Left lobe of liver (tissue), 2 donors: ENCODE measurements around the gene CFAP20DC. TPM values are rescaled to one million over a fixed set of nuclear protein-coding genes. Genes with fewer than 3 reads are reported as not detected.
"Not testable (repeated sequence)": the region's sequence is repeated elsewhere in the genome, so short reads cannot be mapped to it uniquely, and the experiment has no call there.

Experiments used
- ATAC-seq: fragments of 200-7000 bp; cut with Tn5 transposase; one replicate; pipeline ENCODE4 v1.9.1; 2020; ENCODE audit warnings: mild to moderate bottlenecking, moderate library complexity
- DNase-seq: peaks from one replicate; pipeline ENCODE4 v3.0.0-alpha.2; 2020; ENCODE audit warnings: low spot score
- total RNA-seq: library from RNA; stranded (reverse); gene quantifications from one replicate; pipeline ENCODE4 v1.2.1, GENCODE V29; 2021
- donor health status: DM: no; HTN: no; CAD: no; lungs with moderate emphysema.
- donor health status: DM: no; HTN: yes; CAD: no.

CFAP20DC gene
- total RNA-seq, 1 donor from 2014 or later = 1.2 TPM

DNA sequence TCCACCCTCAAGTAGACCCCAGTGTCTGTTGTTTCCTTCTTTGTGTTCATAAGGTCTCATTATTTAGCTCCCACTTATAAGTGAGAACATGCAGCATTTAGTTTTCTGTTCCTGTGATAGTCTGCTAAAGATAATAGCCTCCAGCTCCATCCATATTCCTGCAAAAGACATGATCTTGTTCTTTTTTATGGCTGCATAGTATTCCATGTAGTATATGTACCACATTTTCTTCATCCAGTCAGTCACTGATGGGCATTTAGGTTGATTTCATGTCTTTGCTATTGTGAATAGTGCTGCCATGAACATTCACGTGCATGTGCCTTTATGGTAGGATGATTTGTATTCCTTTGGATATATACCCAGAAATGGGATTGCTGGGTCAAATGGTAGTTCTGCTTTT lies 82.0 kb downstream of the CFAP20DC start:
- not testable (repeated sequence) for ATAC-seq, DNase-seq

GRCh38 chr3:58965865-58966264 lies 84.0 kb downstream of the CFAP20DC start:
- ATAC-seq (no peak), DNase-seq (no peak)

GRCh38 chr3:58963928-58964503 lies 85.8 kb downstream of the CFAP20DC start:
- DNase-seq = no peak
- ATAC-seq = no peak

GRCh38 chr3:58962816-58963215 lies 87.0 kb downstream of the CFAP20DC start:
- no peak for ATAC-seq
- no peak for DNase-seq

DNA sequence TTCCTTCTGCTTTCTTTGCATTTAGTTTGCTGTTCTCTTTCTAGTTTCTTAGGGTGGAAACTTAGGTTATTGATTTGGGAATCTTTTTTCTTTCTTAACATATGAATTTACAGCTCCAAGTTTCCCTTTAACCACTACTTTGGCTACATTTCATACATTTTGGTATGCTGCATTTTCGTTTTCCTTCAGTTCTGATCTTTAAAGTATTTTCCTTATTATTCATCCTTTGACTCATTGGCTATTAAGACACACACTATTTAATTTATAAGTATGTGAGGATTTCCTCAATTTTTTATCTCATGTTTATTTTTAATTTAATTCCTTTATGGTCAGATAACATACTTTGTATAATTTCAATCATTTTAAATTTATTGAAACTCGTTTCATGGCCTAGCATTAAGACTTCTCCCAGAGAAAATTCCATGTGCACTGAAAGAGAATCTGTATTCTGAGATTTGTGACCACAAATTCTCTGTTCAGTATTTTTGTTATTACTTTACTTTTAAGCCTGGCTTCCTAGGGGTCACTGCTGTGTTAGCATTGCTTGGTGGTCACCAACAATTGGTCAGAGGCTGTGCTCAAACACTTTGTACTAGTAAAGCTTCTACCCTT lies 87.7 kb downstream of the CFAP20DC start:
- DNase-seq (no peak), ATAC-seq (no peak)

DNA sequence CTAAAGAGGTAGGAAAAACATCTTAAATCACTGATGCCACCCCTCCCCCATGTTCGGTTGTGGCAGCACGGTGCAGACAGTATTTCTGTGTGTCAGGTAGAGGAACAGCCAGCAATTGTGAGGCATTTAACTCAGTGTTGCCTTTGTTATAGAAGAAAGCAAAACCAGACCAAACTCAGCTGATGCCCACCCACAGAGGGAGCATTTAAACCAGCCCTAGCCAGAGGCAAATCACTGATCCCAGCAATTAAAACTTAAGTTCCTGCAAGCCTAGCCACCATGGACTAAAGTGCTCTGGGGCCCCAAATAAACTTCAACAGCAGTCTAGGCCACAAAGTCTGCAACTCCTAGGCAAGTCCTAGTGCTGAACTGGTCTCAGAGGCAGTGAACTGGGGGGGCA lies 94.5 kb downstream of the CFAP20DC start:
- no peak for DNase-seq
- ATAC-seq = no peak

GRCh38 chr3:58953288-58953687 lies 96.5 kb downstream of the CFAP20DC start:
- no peak for DNase-seq
- no peak for ATAC-seq

DNA sequence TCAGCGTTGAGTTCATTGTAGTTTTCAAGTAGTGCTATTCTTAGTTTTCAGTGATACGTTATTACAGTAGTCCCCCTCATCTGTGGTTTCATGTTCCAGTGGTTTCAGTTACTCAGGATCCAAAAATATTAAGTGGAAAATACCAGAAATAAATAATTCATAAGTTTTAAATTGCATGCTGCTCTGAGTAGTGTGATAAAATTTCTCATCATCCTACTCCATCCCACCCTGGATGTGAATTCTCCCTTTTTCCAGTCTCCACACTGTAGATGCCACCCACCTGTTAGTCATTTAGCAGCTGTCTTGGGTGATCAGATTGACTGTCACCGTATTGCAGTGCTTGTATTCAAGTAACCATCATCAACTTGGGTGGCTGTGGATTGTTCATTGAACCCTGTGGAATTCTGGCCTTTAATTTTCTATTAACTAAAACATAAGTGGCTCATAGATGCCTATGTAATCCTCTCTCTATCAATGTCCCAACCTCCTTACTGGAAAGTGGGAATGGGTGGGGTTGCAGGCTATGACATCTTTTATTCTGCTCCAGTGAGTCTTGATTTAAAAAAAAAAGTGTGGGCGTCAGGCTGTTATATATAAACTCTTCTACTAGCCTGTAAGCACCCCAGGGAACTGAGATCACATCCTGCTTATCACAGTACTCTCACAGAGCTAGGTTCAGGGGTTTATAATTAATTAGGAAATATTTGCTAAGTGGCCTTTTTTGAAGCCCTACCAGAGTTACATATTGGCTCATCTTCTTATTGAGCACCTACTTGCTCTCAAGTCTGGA lies 97.5 kb downstream of the CFAP20DC start:
- ATAC-seq = no peak

DNA sequence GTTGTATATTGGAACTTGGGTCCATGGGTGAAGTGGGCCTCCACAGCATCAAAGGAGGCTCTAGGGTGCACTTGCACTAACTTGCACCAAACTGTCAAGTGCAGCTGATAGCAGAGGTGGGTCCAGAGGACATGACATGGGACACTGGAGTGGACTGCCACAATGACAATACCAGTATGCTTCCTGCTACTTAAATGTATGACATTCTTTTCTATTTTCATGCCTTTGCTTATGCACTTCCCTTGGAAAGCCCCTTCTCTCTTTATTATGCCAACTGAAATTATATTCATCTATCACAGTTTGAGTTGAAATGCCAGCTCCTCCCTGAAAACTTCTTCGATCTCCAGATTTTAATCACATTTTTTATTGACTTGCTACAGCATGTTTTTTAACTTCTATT lies 101.8 kb downstream of the CFAP20DC start:
- ATAC-seq (no peak), DNase-seq (no peak)

More for the DNA sequence above, 97.5 kb downstream of the CFAP20DC start:
- no peak for DNase-seq

DNA sequence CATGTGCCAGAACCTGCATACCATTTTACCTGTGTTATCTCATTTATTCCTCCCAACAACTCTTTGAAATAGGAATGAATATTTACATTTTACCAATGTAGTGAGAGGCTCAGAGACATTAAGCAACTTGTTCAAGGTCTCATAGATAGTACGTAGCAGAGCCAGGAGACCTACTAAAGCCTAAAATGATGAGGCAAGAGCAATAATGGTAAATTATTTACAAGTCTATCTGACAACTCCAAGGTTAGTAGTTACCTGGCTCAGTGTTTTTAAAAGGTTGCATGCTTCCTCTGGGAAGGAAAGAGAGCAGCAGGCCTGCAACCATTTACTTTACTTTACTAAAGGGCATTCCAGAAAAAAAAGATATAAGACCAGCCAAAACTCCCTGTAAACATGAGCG lies 103.0 kb downstream of the CFAP20DC start:
- DNase-seq = no peak

GRCh38 chr3:58938057-58938456 lies 111.8 kb downstream of the CFAP20DC start:
- DNase-seq = no peak
- no peak for ATAC-seq

More for the DNA sequence above, 103.0 kb downstream of the CFAP20DC start:
- ATAC-seq = peak; percentile 96

DNA sequence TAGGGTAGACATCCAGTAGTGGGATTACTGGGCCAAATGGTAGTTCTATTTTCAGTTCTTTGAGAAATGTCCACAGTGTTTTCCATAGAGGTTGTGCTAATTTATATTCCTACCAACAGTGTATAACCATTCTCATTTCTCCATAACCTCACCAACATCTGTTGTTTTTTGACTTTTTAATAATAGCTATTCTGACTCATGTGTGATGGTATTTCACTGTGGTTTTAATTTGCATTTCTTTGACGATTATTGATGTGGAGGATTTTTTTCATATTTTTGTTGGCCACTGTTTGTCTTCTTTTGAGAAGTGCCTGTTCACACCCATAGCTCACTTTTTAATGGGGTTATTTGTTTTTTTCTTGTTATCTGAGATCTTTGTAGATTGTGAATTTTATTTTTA lies 125.2 kb downstream of the CFAP20DC start:
- DNase-seq (no peak), ATAC-seq (no peak)

DNA sequence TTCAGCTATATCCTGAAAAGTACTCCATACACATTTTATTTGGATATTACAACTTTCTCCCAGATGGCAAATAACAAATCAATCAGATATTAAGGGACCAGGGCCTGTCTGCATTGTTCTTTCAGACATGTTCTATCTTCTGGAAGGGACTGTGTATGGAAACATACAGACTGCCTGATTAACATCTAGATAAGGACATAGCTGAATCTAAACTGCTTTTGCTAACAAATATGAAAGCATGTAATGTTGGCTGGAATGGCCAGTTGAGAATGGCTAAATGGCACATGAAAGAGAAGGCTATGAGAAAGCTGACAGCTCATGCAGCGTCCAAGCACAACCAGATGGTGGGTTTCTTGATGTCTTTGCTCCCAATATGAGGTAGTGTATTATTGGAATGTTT lies 149.4 kb downstream of the CFAP20DC start:
- no peak for ATAC-seq
- no peak for DNase-seq

- DNase-seq (no peak), ATAC-seq (no peak)
Observed at GRCh38 chr3:58899953-58900298, 149.9 kb downstream of the CFAP20DC start.

GRCh38 chr3:58899159-58899952 lies 150.5 kb downstream of the CFAP20DC start:
- peak; percentile 31 for ATAC-seq
- no peak for DNase-seq

- no peak for DNase-seq
- no peak for ATAC-seq
Observed at GRCh38 chr3:58898513-58898912, 151.3 kb downstream of the CFAP20DC start.

GRCh38 chr3:58897646-58898045 lies 152.2 kb downstream of the CFAP20DC start:
- ATAC-seq = no peak
- no peak for DNase-seq

DNA sequence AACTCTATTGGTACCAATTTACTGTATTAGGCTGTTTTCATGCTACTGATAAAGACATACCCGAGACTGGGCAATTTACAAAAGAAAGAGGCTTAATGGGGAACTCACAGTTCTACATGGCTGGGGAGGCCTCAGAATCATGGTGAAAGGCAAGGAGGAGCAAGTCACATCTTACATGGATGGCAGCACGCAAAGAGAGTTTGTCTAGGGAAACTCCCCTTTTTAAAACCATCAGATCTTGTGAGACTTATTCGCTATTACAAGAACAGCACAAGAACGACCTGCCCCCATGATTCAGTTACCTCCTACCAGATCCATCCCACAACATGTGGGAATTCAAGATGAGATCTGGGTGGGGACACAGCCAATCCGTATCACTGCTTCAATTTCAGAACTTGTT lies 154.1 kb downstream of the CFAP20DC start:
- not testable (repeated sequence) for ATAC-seq, DNase-seq

DNA sequence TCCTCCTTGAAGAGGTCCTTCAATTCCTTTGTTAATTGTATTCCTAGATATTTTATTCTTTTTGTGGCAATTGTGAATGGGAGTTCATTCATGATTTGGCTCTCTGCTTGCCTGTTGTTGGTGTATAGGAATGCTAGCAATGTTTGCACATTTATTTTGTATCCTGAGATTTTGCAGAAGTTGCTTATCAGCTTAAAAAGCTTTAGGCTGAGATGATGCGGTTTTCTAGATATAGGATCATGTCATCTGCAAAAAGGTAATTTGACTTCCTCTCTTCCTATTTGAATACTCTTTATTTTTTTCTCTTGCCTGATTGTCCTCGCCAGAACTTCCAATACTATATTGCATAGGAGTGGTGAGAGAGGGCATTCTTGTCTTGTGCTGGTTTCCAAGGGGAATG lies 157.3 kb downstream of the CFAP20DC start:
- ATAC-seq, DNase-seq: not testable (repeated sequence)

DNA sequence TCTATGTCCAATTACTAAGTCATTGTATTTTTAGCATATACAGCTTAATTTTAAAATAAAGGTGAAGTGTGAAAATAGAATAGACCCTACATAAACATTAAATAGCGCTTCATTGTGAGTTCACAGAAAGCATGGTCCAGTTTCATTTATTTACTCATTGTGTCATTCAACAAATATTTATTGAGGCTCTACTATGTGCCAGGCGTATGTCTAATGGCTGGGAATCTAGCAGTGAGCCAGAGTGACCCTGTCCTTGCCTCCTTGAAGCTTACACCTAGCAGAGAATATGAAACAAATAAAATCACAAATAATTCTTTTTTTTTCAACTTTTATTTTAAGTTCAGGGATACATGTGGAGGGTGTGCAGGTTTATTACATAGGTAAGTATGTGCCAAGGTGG lies 161.7 kb downstream of the CFAP20DC start:
- DNase-seq (no peak), ATAC-seq (peak; percentile 56)

DNA sequence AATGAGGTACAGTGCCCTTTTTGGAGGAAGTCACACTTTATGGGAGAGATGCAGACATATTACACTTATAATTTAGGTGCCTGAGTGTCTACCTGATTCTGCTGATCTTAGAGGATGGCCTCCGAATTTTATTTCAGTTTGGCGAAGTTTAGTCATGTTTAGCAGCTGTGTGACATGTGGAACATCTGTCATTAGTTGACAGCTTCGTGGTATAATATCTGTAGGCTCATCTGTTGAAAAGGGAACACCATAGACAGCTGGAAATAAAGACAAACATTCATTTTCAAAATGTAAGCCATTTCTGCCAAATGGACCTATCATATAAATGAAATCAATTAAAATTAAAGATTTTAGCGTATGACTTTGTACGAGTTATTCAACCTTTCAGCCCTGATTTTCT lies 165.4 kb downstream of the CFAP20DC start:
- no peak for DNase-seq
- no peak for ATAC-seq
